KOPT-K1 (cell line): ENCODE data around the gene ZNF688.
A peak's percentile ranks its signal among the peaks of the same experiment; 100 is the strongest.

Source experiments
- H3K27ac ChIP-seq: fragments of 200-600 bp; sonication (generic); 2 replicates; pipeline ENCODE4 v1.5.1; 2016; ENCODE audit warnings: antibody characterized with exemption, mild to moderate bottlenecking, low read depth, low read length; ENCODE audit not compliant: poor library complexity, severe bottlenecking
- H3K36me3 ChIP-seq: fragments of 200-600 bp; sonication (generic); 2 replicates; pipeline ENCODE4 v1.5.1; 2017; ENCODE audit warnings: antibody characterized with exemption, mild to moderate bottlenecking, low read length, moderate library complexity; ENCODE audit not compliant: insufficient read depth
- H3K9me3 ChIP-seq: fragments of 200-600 bp; sonication (generic); 2 replicates; pipeline ENCODE4 v1.5.1; 2017; ENCODE audit warnings: antibody characterized with exemption, low read length, mild to moderate bottlenecking; ENCODE audit not compliant: insufficient read depth, poor library complexity, severe bottlenecking

Gene ZNF688

DNA sequence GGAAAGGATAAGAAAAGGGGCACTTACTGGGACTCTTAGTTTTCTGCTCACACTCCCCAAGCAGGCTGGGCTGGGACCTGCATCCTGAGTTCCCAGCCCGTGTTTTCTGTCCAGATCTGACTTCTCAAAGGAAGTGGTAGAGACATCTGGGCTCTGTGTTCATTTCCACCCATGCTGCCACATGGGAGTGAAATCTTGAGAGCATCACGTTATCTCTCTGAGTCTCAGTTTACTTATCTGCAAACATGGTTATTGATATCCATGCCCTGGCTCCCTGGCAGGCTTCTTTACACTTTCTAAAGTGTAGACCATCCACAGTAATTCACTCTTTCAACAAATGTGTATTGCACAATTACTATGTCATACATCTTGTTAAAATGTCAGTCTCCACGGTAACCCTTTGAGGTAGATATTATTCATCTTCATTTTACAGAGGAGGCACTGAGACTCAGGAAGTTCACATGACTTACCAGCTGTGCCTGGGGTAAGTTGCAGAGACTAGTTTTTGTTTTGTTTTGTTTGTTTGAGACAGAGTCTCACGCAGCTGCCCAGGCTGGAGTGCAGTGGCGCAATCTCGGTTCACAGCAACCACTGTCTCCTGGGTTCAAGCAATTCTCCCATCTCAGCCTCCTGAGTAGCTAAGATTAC is 3.4 kb downstream of the ZNF688 start:
- Histone ChIP-seq H3K9me3 (no peaks in the 10 kb centered on the region), H3K36me3 (no peaks in the 10 kb centered on the region), H3K27ac (peak overlapping the region; percentile 46)

DNA sequence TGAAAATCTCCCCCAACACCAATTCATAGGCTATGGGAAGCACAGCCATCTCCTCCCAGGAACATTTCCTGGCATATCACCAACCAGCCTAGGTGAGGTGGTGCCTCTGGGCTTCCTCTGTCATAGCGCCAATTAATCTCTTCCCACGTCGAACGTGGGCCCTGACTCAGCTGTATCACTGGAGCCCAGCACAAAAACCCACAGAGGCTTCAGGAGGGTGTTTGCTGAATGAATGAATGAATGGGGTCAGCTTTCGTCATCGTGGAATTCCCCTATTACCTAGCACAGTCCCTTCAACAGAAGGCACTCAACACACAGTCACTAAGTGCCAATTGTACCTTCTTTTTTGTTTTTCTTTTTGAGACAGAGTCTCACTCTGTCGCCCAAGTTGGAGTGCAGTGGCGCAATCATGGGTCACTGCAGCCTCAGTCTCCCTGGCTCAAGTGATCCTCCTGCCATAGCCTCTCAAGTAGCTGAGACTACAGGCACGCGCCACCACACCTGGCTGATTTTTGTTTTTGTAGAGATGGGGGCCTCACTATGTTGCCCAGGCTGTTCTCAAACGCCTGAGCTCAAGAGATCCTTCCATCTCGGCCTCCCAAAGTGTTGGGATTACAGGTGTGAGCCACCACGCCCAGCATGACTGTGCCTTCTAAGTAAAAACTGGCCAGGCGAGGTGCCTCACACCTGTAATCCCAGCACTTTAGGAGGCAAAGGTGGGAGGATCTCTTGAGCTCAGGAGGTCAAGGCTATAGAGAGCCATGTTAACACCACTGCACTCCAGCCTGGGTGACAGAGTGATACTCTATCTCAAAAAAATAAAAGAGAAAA is 4.1 kb downstream of the ZNF688 start:
- no peaks in the 10 kb centered on the region for H3K9me3 ChIP-seq
- H3K36me3 ChIP-seq = no peaks in the 10 kb centered on the region
- H3K27ac ChIP-seq = peak overlapping the region; percentile 46

DNA sequence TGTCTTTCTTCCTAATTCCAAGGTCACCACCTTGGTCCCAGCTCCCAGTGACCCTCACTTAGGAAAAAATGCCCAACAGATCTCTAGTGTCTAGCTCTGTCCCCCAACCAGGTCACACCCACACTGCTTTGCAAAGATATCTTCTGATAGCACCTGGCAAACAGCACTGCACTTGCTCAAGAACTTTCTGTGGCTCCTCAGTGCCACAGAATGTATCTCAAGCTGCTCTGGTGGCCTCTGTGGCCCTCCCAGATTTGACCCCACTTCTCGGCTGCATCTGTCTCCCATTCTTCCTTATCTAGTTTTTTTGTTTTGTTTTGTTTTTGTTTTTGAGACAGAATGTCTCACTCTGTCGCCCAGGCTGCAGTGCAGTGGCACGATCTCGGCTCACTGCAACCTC is 5.0 kb downstream of the ZNF688 start:
- H3K27ac ChIP-seq = no peak overlapping the region

DNA sequence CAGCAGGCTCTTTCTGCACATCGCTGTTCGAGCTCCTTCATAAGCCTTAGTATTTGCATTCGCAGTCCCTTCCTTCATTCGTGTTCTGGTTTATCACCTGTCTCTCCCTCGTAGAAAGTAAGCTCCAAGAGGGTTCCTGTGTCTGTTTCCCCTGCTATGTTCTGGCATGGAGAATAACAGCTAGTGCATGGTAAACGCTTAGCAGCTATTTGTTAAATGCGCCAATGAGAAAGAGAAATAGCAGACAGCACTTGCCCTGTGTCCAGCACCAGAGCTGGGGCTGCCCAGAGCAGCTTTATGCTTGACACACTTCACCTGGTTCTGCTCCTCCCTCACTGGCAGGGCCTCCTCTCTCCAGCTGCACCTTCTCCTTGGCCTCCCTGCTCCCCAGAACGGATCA is 5.5 kb downstream of the ZNF688 start:
- H3K27ac ChIP-seq = no peak overlapping the region
- H3K9me3 ChIP-seq = no peaks in the 10 kb centered on the region
- no peaks in the 10 kb centered on the region for H3K36me3 ChIP-seq

More for the DNA sequence above, 5.0 kb downstream of the ZNF688 start:
- Histone ChIP-seq H3K9me3 (no peaks in the 10 kb centered on the region), H3K36me3 (no peaks in the 10 kb centered on the region)

DNA sequence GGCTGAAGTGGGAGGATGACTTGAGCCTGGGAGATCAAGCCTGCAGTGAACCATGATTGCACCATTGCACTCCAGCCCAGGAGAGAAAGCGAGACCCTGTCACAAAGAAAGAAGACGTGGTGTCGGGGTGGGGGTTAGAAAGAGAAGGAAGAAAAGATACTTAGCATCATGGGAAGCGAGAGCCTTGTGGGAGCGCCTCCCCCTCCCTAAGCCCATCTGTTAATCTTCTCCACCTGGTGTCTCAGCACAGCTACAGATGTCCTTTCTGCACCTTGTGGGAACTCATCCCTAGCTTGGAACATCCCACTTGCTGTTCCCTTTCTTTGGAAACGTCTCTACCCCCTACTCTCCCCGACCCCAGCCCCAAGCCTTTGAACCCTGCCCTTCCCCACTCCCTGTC is 6.0 kb downstream of the ZNF688 start:
- Histone ChIP-seq H3K36me3 (no peaks in the 10 kb centered on the region), H3K27ac (no peak overlapping the region), H3K9me3 (no peaks in the 10 kb centered on the region)

- Histone ChIP-seq H3K9me3 (no peaks in the 10 kb centered on the region), H3K27ac (no peak overlapping the region), H3K36me3 (no peaks in the 10 kb centered on the region)
These were observed 9.5 kb downstream of the ZNF688 start for GRCh38 chr16:30562021-30562420.

DNA sequence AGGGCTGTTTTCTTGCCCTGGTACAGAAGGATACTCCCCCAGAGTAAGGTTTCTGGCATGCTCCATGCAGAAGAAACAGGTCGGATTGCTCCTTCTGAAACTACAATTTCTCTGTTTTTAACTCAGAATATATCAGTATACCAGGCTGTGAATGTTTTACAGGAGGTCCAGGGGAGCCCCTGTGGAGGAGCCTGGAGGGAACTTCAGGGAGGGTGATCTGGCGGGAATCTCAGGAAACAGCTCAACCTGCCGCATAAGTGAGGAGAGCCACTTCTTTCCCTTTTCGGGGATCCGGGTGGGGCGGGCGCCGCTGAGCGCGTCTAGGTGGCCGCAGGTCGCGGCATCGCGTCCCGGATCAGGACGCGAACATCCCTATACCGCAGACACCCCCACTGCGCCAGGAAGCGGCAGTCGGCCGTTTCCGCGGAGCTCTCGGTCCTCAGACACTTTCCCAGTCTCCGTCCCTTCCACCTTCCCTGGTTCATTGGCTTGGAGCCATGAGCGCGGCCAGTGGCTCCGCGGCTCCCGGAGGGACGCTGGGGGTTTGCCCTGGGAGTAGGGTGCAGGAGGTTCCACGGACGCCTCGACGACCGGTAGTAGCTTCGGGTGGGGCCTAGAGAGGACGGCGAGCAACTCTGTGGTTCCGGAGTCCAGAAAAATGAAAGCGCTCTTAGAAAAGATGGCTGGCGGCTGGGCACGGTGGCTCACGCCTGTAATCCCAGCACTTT is 10.3 kb downstream of the ZNF688 start:
- peaks cover 1% of the 10 kb centered on the region; the same call in 1 of the 2 replicates for H3K36me3 ChIP-seq
- no peaks in the 10 kb centered on the region for H3K9me3 ChIP-seq
- no peak overlapping the region for H3K27ac ChIP-seq

GRCh38 chr16:30559690-30560089 is 11.8 kb downstream of the ZNF688 start:
- H3K9me3 ChIP-seq = no peaks in the 10 kb centered on the region
- no peak overlapping the region for H3K27ac ChIP-seq
- H3K36me3 ChIP-seq = peaks cover 17% of the 10 kb centered on the region

DNA sequence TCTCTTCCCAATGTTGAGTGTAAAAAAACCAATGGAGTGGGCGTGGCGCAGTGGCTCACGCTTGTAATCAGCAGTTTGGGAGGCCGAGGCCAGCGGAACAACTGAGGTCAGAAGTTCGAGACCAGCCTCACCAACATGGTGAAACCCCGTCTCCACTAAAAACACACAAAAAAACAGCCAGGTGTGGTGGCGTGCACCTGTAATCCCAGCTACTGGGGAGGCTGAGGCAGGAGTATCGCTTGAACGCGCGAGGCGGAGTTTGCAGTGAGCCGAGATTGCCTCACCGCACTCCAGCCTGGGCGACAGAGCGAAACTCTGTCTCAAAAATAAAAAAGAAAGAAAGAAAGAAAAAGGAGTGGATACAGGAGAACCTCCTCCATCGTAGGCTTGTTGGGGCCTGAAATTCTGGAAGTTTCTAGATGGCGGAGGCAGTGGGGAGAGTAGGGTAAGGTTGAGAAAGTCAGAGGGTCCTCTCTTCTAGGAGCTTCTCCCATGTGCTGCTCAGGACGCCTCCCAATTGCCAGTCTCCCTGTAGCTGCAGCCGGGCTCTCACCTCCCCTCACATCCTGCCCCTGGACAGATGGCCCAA is 12.6 kb downstream of the ZNF688 start:
- peak overlapping the region; percentile 95 for H3K27ac ChIP-seq

DNA sequence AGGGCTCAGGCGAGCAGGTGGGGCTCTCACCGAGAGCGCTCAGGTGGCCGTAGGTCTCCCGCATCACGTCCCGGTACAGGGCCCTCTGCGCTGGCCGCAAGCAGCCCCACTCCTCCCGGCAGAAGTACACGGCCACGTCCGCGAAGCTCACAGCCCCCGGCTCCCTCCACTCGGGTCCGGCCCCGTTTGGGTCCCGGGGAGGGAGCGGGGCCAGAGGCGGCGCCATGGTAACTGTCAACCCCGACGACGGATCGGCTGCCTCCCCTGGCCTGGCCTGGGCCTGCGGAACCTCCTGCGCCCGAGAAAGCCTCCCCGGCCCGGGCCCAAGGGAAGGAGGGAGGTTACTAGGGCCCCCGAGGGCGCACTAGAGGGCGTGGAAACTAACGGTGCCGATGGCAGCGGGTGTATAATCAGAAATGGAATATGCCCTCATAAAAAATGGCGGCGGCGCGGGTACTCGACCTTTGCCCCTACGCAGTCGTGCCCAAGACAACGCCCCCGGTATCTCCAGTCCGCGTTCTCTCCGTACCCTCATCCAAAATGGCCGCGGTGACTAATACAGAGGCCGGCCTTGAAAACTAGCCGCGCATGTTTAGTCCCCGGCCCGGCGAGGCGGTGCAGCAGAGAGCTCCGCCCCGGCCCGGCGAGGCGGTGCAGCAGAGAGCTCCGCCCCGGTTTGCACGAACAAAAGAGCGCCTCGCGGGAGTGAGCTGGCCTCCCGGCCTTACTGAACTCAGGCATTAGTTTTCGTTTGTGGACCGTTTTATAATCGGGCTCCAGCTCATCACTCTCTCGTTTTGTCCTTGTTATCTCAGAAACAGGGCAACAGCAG is 13.3 kb downstream of the ZNF688 start, which contains the start of gene ZNF764:
Gene ZNF764, minus strand, starts transcription at position 418 of the 832 bp plus-strand sequence. Its CDS starts 192 bp downstream, at position 226.
- Histone ChIP-seq H3K36me3 (peaks cover 32% of the 10 kb centered on the region), H3K27ac (peak within 1 kb of the TSS; percentile 95), H3K9me3 (no peaks in the 10 kb centered on the region)

More for the DNA sequence above, 12.6 kb downstream of the ZNF688 start:
- H3K9me3 ChIP-seq = no peaks in the 10 kb centered on the region
- H3K36me3 ChIP-seq = peaks cover 25% of the 10 kb centered on the region

DNA sequence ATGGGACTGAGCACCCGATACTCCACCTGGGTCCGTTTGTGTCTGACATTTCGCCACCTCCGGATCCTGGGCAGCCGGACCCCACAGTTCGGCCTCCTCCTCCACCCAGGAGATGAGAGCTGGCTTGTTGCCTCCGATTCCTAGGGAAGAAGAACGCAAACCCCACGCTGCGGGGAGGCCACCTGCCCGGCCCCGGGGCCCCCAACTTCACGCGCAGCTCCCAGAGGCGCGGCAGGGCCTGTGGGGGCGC is 13.9 kb downstream of the ZNF688 start:
- Histone ChIP-seq H3K36me3 (peaks cover 38% of the 10 kb centered on the region), H3K9me3 (no peaks in the 10 kb centered on the region), H3K27ac (peak overlapping the region; percentile 95)

GRCh38 chr16:30556125-30556473 is 15.4 kb downstream of the ZNF688 start:
- H3K9me3 ChIP-seq = no peaks in the 10 kb centered on the region
- peaks cover 38% of the 10 kb centered on the region for H3K36me3 ChIP-seq
- H3K27ac ChIP-seq = no peak overlapping the region

DNA sequence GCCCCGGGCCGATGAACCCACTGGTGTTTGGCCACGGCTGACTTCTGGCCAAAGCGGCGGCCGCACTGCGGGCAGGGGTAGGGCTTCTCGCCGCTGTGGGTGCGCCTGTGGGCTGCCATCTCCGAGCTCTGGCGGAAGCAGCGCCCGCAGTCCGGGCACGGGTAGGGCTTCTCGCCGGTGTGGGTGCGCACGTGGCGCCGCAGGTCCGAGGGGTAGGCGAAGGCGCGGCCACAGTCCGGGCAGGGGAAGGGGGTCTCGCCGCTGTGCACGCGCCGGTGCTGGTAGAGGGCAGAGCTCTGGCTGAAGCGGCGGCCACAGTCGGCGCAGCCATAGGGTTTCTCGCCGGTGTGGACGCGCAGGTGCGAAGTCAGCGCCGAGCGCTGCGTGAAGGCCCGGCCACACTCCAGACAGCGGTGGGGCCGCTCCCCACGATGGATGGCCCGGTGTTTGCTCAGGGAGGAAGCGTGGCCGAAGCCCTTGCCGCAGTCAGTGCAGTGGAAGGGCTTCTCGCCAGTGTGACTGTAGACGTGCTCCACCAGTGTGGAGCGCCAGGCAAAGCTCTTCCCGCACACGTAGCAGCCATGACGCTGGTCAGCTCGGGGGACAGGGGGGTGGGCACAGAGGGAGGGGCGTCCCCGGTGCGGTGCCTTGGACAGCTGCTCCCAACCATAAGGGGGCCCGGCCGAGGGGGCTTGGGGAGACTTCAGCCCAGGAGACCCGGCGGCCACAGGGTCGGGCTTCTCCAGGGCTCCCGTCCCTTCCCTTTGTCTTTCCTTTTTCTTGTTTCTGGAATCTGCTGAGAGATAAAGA is 16.0 kb downstream of the ZNF688 start:
- H3K36me3 ChIP-seq = peaks cover 38% of the 10 kb centered on the region
- no peak overlapping the region for H3K27ac ChIP-seq
- no peaks in the 10 kb centered on the region for H3K9me3 ChIP-seq
